OCI-M2 (cell line): ENCODE results near the gene ERC1.
"Not testable (repeated sequence)": the region's sequence is repeated elsewhere in the genome, so short reads cannot be mapped to it uniquely, and the experiment has no call there.

Experiments
- DNase-seq: peaks from one replicate; lab custom pipeline; 2025; ENCODE audit not compliant: unreplicated experiment; lab: John Stamatoyannopoulos, UW

Gene ERC1

GRCh38 chr12:1314523-1314922 is 323.5 kb downstream of the ERC1 start:
- no peak for DNase-seq

- not testable (repeated sequence) for DNase-seq
Measured at GRCh38 chr12:1316991-1317390, 326.0 kb downstream of the ERC1 start.

GRCh38 chr12:1318327-1319031 is 327.5 kb downstream of the ERC1 start:
- DNase-seq = no peak

- no peak for DNase-seq
Measured at GRCh38 chr12:1319212-1319611, 328.2 kb downstream of the ERC1 start.

- DNase-seq = no peak
Measured at GRCh38 chr12:1320021-1320420, 329.0 kb downstream of the ERC1 start.

- DNase-seq = no peak
Measured at GRCh38 chr12:1322821-1323220, 331.8 kb downstream of the ERC1 start.

GRCh38 chr12:1324099-1324498 is 333.1 kb downstream of the ERC1 start:
- no peak for DNase-seq

- no peak for DNase-seq
Measured at GRCh38 chr12:1324910-1325309, 333.9 kb downstream of the ERC1 start.

- DNase-seq = no peak
Measured at GRCh38 chr12:1325666-1326065, 334.6 kb downstream of the ERC1 start.

- no peak for DNase-seq
Measured at GRCh38 chr12:1326258-1326657, 335.2 kb downstream of the ERC1 start.

GRCh38 chr12:1328391-1328790 is 337.4 kb downstream of the ERC1 start:
- DNase-seq = no peak

- no peak for DNase-seq
Measured at GRCh38 chr12:1329784-1330476, 338.9 kb downstream of the ERC1 start.

- no peak for DNase-seq
Measured at GRCh38 chr12:1330477-1330827, 339.4 kb downstream of the ERC1 start.

- no peak for DNase-seq
Measured at GRCh38 chr12:1332327-1332726, 341.3 kb downstream of the ERC1 start.

GRCh38 chr12:1338483-1339177 is 347.6 kb downstream of the ERC1 start:
- DNase-seq = no peak

GRCh38 chr12:1339178-1339541 is 348.1 kb downstream of the ERC1 start:
- DNase-seq = not testable (repeated sequence)

GRCh38 chr12:1339618-1340319 is 348.7 kb downstream of the ERC1 start:
- no peak for DNase-seq

GRCh38 chr12:1341270-1341669 is 350.2 kb downstream of the ERC1 start:
- not testable (repeated sequence) for DNase-seq

GRCh38 chr12:1343422-1343821 is 352.4 kb downstream of the ERC1 start:
- no peak for DNase-seq

- no peak for DNase-seq
Measured at GRCh38 chr12:1344245-1344644, 353.2 kb downstream of the ERC1 start.

GRCh38 chr12:1346126-1346525 is 355.1 kb downstream of the ERC1 start:
- DNase-seq = no peak

- DNase-seq = no peak
Measured at GRCh38 chr12:1347294-1347693, 356.3 kb downstream of the ERC1 start.
